ENCODE data around the gene BCAS4.

DNA sequence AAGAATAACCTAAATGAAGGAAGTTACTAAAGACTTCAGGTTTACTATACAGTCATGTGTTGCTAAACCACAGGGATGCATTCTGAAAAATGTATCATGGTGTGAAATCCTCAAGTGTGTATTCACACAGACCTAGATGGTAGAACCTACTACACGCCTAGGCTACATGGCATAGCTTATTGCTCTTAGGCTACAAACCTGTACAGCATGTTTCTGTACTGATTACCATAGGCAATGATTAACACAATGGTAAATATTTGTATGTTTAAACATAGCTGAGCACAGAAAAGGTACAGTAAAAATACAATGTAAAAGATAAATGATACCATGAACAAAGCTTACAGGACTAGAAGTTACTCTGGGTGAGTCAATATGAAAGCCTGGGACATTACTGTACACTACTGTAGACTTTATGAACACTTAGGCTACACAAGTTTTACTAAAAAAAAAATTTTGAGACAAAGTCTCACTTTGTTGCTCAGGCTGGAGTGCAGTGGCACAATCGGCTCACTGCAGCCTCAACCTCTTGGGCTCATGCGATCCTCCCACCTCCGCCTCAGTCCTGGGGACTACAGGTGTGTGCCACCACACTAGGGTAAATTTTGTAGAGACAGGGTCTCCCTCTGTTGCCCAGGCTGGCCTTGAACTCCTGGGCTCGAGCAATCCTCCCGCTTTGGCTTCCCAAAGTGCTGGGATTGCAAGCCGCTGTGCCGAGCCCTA lies 100.4 kb downstream of the BCAS4 start:
- TF ChIP-seq, protein P1, sequence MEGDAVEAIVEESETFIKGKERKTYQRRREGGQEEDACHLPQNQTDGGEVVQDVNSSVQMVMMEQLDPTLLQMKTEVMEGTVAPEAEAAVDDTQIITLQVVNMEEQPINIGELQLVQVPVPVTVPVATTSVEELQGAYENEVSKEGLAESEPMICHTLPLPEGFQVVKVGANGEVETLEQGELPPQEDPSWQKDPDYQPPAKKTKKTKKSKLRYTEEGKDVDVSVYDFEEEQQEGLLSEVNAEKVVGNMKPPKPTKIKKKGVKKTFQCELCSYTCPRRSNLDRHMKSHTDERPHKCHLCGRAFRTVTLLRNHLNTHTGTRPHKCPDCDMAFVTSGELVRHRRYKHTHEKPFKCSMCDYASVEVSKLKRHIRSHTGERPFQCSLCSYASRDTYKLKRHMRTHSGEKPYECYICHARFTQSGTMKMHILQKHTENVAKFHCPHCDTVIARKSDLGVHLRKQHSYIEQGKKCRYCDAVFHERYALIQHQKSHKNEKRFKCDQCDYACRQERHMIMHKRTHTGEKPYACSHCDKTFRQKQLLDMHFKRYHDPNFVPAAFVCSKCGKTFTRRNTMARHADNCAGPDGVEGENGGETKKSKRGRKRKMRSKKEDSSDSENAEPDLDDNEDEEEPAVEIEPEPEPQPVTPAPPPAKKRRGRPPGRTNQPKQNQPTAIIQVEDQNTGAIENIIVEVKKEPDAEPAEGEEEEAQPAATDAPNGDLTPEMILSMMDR (IDR thresholded peaks at IDR 0.05; ENCODE audit: low read depth, low read length, poor library complexity, severe bottlenecking): no peak
- no peak for TF ChIP-seq EZH2phosphoT487 (IDR thresholded peaks at IDR 0.05; ENCODE audit: borderline replicate concordance, low read length)

All from DOHH2 (cell line).